ENCODE results near the gene SLC25A42. TPM values are rescaled to one million over a fixed set of nuclear protein-coding genes. Genes with fewer than 3 reads are reported as not detected.
"Not testable (repeated sequence)": the region's sequence is repeated elsewhere in the genome, so short reads cannot be mapped to it uniquely, and the experiment has no call there.

Gene SLC25A42
- total RNA-seq, 1 experiment from 2014 or later, result 6.2 TPM

DNA sequence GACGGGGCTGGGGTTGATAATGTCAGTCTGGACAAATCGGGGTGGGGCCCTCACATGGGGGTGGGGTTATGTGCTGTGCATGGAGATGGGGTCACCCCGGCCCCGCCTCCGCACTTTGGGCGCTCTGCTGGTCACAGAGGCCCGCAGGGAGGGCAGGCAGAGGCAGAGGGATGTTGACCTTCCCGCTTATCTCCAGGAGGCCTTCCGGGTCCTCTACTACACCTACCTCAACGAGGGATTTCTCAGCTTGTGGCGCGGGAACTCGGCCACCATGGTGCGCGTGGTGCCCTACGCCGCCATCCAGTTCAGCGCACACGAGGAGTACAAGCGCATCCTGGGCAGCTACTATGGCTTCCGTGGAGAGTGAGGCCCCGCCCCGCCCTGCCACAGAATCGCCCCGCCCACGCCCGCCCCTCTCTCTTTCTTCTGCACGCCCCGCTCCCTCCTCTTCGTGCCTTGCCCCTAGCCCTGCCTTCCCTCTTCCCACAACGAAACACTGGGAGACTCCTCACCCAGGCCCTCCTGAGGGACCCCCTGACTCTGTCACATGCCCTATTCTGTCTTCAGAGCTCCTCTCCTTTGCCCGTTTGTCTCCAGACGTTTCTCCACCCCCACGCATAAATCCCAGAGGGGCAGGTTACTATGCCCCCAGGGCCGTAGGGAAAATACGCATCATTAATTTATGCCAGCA lies 41.7 kb downstream of the SLC25A42 start:
- peak; percentile 76 for DNase-seq (ENCODE audit: low read depth)

DNA sequence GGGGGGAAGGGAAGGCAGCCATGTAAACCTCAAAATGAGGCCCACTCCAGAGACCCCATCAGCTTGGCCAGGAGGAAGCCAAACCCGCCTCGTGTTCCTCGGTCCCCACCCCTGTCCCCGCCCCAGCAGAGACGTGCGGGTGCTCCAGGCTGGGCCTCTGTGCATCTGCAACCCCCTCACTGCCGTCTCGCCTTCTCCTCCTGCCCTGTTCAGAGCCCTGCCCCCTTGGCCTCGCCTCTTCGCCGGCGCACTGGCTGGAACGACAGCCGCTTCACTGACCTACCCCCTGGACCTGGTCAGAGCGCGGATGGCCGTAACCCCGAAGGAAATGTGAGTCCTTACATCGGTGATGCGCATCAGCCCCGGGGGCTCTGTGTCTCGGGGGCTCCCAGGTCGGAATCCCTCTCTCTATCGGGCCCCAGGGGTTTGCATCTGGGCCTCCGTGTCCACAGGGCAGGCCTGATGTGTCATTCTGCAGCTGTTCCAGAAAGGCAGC lies 42.3 kb downstream of the SLC25A42 start:
- DNase-seq (ENCODE audit: low read depth), result no peak

DNA sequence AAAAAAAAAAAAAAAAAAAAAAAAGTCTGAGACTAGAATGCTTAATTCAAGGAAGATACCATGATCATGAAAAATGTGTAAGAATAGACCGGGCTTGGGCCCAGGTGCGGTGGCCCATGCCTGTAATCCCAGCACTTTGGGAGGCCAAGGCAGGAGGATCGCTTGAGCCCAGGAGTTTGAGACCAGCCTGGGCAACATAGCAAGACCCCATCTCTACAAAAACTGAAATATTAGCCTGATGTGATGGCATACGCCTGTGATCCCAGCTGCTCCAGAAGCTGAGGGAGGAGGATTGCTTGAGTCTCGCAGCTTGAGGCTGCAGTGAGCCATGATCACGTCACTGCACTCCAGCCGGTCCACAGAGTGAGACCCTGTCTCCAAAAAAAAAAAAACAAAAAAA lies 43.1 kb downstream of the SLC25A42 start:
- DNase-seq (ENCODE audit: low read depth), result not testable (repeated sequence)

DNA sequence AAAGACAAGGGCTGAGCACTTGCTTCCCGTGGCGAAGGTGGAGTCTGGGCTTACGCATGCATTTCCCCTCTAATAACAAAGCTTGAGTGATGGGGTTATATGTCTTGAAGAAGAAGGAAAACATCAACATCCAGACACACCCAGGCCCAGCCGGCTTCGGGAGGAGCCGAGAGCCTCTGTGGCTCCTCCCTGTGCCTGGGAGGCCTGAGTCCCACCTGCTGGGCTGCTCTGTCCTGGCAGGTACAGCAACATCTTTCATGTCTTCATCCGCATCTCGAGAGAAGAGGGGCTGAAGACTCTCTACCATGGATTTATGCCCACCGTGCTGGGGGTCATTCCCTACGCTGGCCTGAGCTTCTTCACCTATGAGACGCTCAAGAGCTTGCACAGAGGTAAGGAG lies 43.9 kb downstream of the SLC25A42 start:
- DNase-seq (ENCODE audit: low read depth), result no peak

DNA sequence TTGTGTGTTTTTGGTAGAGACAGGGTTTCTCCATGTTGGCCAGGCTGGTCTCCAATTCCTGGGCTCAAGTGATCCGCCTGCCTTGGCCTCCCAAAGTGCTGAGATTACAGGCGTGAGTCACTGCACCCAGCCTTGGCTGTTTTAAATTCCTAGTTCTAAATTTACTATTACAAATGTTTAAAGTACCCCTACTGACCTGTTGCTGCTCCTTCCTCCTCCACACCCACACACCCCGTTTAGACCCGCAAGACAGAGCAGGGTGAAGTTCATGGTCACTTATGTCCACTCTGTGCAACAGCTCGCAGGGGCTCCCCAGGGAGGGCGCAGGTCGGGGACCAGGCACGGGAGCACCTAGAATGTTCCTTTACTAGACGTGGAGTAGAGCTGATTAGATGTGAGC lies 45.8 kb downstream of the SLC25A42 start:
- DNase-seq (ENCODE audit: low read depth), result no peak

DNA sequence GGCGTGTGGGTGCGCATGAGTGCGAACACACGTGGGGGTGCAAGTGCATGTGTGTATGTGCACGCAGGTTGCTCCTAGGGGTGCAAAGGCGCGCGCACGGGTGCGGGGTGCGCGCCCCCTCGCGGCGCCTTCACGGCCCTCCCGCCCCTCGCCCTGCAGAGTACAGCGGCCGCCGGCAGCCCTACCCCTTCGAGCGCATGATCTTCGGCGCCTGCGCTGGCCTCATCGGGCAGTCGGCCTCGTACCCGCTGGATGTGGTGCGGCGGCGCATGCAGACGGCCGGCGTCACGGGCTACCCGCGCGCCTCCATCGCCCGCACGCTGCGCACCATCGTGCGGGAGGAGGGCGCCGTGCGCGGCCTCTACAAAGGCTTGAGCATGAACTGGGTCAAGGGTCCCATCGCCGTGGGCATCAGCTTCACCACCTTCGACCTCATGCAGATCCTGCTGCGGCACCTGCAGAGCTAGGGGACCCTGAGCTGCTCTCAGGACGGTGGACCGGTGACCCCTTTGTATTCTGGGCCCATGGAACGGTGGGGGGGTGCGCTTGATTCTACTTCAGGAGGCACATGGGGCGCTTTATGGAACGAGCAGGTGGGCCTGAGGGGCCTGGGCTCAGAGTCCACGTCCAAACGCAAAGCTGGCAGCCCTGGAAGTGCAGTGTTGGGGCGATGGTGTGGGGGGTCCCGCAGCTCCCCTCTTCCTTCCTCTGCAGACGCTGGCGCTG lies 46.8 kb downstream of the SLC25A42 start:
- DNase-seq (ENCODE audit: low read depth), result no peak

DNA sequence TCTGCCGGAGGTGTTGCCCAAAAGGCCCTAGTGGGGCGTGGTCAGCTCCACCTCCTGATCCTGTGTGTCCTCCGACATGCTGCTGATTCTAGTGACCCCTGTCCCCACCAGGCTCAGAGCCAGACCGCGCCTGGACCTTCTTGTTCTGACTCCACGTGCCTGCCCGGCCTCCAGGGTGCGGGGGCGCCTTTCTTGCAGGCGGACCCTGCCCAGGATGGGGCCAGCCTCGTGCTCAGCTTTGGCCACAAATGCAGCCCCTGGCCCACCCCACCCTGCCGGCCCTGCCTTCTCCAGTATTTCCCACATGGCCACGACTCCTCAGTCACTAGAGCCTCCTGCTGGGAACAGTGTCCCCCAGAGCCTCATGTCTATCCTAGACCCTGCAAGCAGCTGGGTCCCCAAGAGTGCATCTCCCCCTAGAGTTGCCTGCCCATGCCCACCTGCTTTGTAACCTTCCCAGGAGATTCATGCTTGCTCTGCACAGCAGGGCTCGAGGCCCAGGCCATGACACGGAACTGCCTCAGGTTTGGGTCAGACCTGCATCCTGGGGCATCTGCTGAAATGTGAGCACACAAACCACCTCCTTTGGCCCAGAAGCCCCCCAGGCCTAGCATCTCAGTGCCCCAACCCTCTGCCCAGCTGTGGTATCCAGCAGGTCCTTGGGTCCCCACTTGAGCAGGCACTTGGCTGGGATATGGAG lies 47.5 kb downstream of the SLC25A42 start:
- DNase-seq (ENCODE audit: low read depth), result no peak

DNA sequence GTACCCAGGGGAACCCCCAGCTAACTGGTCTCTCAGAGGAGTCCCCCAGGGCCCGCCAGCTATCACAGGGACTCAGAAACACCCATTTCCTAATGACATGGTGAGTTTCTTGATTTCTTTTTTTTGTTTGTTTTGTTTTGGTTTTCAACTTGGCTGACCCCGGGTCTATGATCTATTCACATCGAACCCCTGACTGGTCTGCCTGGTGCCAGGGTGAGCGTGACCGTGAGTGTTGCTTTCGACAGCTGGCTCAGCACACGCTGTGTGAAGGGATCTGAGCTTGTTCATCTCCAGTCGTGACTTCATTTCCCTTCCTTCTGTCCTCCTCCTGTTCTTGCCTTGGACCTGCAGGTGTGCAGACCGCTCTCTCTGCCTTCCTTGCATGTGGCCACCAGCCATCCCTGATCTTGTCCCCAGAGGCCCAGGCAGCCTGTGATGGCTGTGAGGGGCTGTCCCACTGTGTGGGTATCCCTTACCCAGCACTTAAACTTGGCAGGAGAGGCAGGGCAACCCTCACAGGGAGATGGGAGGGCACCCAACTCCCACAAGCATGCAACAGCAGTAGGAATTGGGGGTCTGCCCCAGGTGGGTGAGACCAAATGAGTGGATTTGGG lies 48.3 kb downstream of the SLC25A42 start:
- DNase-seq (ENCODE audit: low read depth), result no peak

DNA sequence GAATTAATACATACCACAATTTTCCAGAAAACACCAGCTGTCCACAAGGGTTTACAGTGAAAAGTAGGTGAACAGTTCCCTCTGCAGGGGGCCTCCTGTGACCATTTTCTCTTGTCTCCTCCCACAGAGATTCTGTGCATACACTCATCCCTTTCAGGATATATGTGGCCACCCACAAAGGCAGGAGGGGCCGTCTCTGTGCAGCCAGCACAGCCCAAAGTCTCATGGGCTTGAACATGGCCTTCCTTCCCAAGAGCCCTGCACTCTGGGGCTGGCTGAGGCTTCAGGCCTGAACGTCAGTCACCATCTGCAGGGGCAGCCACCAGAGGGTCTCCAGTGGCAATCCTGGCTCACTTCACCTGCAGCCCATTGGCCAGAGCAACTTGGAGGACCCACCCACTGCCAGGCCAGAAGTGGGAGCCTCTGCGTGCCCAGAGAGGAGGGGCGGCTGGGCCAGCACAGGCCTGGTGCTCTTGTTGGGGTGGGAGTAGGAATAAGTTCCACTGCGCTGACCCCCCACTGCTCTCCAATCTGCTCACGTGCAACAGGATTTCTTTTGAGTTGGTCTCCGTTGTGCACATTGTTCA lies 49.3 kb downstream of the SLC25A42 start:
- peak; percentile 65 for DNase-seq (ENCODE audit: low read depth)

DNA sequence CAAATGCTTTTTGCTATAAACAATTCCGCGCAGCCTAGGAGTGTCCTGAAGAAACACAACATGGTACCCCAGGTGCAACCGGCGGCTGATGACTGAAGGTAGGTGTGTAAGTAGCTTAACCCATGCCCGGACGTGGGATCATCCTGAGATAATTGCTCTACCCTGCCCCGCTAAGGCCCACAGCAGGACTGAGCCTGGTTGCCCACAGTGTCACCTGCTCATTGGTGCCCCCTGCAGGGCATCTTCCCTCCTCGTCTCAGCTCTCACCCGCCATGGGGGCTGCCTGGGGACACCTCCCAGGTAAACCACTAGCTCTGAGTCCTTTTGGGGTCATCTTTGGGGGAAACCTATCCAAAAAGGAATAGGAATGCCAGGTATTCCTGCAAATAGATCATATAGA lies 52.2 kb downstream of the SLC25A42 start:
- peak; percentile 53 for DNase-seq (ENCODE audit: low read depth)

DNA sequence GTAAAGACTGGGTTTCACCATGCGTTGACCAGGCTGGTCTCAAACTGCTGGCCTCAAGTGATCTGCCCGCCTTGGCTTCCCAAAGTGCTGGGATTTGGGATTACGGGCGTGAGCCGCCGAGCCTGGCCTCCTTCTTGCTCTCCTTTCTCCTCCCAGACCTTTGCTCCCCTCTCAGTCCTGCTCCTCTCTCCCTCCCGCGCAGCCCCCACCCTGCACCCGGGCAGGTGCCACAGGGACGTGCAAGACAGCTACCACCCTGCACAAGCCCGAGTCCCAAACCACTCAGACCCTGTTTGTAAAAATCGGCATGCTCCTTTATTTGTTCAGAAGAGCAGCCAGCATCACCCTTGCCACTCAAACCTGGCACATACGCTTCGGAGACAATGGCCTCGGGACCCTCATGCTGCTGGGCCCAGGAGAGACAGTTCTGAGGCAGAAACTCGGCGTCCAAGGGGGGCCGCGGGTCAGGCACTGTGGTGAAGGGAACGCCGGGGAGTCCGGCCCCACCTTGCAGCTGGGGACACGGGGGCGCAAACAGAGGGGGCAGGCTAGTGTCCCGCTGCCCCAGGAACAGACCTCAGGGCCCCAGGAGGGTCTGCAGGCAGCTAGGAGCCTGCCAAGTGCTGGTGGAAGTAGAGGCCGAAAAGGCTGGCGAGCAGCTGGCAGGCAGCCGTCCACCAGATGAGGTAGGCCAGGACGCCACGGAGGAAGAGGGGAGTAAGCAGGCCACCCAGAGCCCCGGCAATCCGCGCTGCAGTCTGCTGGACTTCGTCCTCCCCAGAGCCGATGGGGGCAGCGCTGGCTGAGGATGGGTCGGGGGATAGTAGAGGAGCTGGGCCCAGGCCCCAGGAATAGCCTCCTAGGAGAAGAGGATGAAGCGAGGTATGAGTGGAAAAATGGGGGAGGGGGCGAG lies 55.8 kb downstream of the SLC25A42 start:
- no peak for DNase-seq (ENCODE audit: low read depth)

DNA sequence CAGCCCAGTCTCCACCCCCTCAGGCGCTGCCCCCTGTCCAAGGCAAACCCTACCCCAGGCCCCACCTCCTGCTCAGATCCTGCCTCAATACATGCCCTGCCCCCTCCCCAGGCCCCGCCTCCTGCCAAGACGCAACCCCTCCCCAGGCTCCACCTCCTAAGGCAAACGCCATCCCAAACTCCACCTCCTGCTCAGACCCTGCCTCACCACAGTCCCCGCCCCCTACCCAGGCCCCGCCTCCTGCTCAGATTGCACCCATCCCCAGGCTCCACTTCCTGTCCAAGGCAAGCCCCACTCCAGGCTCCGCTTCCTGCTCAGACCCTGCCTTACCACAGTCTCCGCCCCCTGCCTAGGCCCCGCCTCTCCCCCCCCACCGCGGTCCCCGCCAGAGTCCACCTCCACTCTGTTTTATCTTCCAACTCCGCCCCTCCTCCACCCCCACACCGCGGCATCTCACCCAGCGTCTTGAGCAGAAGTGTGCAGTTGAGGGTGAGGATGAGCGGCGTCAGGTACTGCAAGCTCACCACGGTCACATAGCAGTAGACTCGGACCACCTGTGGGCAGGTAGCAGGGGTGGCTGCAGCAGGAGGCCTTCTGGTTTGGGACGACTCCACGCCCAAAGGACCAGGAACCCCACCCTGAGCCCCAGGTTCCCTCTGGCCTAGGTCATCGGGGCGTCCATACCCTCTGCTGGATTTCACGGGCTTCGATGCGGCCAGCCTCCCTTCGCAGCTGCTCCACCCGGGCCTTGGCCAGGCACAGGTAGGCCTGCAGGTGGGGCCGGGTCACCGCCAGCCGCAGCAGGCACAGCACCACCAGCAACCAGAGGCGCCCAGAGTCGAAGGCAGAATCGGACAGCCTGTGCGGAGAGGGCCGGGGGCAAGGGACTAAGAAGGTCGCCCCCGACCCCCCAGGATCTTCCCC lies 56.8 kb downstream of the SLC25A42 start:
- peak; percentile 57 for DNase-seq (ENCODE audit: low read depth)

DNA sequence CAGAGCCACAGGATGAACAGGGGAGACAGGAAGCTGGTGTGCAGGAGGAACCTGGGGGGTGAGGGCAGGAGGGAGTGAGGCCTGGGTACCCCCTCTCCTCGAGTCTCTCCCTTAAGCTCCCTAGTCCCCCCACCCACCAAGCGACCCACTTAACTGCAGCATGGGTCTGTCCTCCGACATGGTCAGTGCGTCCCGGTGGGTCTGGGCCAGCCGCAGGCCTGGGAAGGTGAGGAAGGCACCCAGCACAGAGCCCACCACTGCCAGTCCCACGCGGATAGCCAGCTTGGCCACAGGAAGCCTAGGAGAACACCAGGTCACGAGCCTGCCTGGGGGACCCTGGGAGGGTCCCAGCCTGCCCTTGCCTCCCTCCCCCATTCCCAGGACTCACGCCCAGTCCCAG lies 57.6 kb downstream of the SLC25A42 start:
- no peak for DNase-seq (ENCODE audit: low read depth)

DNA sequence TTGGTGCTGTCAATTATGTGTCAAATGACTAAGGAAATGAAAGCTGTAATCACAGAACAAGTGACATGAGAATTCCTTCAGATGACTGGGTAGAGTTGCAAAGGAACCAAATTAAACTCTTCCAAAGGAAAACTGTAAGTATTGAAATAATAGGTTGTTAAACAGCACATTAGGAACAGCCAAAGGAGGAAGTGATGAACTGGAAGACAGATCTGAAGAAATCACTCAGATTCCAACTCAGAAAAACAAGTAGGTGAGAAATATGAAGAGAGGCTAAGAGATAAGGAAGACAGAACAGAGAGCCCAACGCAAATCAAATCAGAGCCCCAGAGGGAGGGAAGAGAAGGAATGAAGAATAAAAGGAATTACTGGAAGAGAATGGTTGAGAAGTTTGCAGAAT lies 59.1 kb downstream of the SLC25A42 start:
- no peak for DNase-seq (ENCODE audit: low read depth)

DNA sequence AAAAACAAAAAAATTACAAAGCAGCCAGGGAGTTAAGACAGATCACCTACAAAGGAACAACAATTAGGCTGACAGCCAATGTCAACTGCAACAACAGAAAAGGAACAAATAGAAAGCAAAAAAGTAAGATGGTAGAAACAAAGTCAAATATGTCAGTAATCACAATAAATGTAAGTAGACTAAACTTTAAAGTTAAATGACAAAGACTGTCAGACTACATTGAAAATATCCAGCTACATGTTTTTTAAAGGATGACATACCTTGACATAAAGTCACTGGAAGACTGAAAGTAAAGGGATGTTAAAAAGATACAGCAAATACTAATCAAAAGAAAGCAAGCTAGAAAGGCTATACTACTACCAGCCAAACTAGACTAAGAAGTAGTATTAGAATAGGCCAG lies 59.6 kb downstream of the SLC25A42 start:
- no peak for DNase-seq (ENCODE audit: low read depth)

DNA sequence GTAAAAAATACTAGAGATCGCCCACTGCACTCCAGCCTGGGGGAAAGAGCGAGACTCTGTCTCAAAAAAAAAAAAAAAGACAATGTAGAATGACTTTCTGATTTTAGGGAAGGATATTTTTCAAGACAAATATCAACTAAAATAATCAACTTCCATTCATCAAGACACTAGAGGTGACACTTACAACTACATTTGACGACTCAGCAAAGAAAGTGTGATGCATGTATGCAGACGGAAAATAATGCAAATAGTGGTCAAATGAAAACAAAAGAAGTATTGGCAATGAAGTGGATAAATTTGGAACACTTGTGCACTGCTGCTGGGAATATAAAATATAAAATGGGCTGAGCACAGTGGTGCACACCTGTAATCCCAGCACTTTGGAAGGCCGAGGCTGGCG lies 62.3 kb downstream of the SLC25A42 start:
- DNase-seq (ENCODE audit: low read depth), result no peak

DNA sequence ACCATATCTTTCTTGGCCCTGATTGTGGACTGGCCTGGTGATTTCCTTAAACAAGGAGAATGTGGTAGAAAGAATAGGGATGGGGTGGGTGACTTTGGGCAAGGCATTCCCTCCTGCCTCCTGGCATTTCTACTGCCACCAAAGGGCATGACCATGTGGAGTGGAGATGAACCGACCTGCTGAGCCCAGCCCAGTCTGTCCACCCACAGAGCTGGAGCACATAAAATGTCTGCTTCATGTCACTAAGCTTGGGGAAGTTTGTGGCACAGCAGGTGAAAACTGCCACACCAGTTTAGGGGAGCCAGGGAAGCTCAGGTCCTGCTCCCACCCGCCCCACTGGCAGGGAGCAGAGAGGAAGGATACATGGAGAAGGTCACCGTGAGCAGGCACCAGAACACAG lies 68.2 kb downstream of the SLC25A42 start:
- DNase-seq (ENCODE audit: low read depth), result no peak

DNA sequence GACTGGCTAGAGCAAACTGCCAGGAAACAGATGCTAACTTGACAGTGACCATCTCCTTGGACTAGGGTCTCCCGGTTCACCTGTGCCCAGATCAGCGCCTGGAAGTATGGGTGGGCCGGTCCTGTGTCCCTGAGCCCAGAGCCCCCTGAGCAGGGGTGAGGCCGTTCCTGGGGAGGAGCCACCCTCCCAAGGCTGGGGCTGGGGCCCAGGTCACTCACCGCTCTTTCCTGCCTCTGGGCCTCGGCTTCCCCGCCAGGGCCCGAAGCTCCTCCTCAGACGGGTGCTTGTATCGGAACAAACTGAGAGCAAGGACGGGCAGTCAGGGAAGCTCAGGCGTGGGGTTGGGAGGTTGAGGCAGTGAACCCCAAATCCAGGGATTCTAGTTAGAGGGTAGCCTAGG lies 69.1 kb downstream of the SLC25A42 start:
- no peak for DNase-seq (ENCODE audit: low read depth)

DNA sequence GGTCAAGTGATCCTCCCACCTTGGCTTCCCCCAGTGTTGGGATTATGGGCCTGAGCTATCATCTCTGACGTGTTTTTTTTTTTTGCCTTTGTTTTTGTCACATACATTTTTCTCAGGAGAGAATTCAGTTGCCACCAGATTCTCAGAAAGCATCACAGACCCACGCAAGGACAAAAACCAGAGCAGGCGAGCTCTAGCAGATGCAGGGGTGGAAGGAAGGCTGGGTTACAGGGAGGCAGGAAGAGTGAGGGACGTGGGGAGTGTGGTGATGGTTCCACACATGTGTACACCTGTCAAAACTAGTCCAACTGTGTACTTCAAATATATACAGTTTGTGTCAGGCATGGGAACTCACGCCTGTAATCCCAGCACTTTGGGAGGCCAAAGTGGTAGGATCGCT lies 70.2 kb downstream of the SLC25A42 start:
- DNase-seq (ENCODE audit: low read depth), result no peak

DNA sequence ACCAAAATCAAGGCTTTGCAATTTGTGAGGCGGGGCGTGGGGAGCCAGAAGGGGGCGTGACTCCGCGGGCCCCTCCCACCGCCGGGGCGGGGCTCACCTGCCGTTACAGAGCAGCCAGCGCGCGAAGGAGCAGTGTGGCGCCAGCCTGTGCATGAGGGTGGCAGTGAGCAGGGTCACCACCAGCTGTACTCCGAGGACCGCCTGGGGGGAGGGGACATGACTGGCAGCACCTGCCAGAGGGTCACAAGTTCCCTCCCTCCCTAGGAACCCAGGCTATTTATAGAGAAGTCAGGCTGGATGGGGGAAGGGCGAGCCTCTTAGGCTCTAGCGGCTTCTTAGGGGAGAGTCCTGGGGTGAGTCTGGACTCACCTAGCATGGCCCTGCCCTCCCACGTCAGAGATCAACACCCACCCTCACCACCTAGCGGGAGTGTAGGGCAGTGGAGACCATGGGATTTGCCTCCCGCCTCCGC lies 70.9 kb downstream of the SLC25A42 start:
- DNase-seq (ENCODE audit: low read depth), result no peak
